Endothelial cell of umbilical vein (primary cell): ENCODE data around the gene NIPSNAP2. TPM values are rescaled to one million over a fixed set of nuclear protein-coding genes. Genes with fewer than 3 reads are reported as not detected.

Experiments used
- polyA plus RNA-seq, 4 experiments: library from polyadenylated mRNA; depleted of rRNA in 3 of 4; stranded (reverse) in 3 of 4; unstranded in 1 of 4; fragments of >200 nt; gene quantifications; 2 replicates each; pipeline versions ENCODE4 v1.2.1 to v1.2.3, GENCODE V29; 2011 to 2012; ENCODE audit warnings: missing spikeins in 1 of 4
- total RNA-seq: library from RNA; stranded (reverse); gene quantifications from 2 replicates; pipeline ENCODE4 v1.2.3, GENCODE V29; 2021

NIPSNAP2 gene
- total and polyA plus RNA-seq, 2 donors (not counting 3 experiments of a cell fraction or from before 2014, with no cell fraction given), result 29.7 to 50.5 TPM

Other genes starting within 250 kb of the NIPSNAP2 start
- gene SEPTIN14, start 101.8 kb upstream of the NIPSNAP2 start, total RNA-seq, result not detected in 2 replicates
- not detected in 2 replicates for gene SEPTIN14, start 101.8 kb upstream of the NIPSNAP2 start, polyA plus RNA-seq
- gene ZNF713, start 77.1 kb upstream of the NIPSNAP2 start, total RNA-seq, result 5.5 and 5.6 TPM in 2 replicates
- 1.4 and 1.8 TPM in 2 replicates for gene ZNF713, start 77.1 kb upstream of the NIPSNAP2 start, polyA plus RNA-seq
- gene MRPS17, start 12.7 kb upstream of the NIPSNAP2 start, total RNA-seq, result 19.5 TPM in 2 replicates
- gene MRPS17, start 12.7 kb upstream of the NIPSNAP2 start, polyA plus RNA-seq, result 11.1 and 11.8 TPM in 2 replicates
- gene PSPH, start 86.9 kb downstream of the NIPSNAP2 start, total RNA-seq, result 20.3 and 24.2 TPM in 2 replicates
- 10.3 and 11.8 TPM in 2 replicates for gene PSPH, start 86.9 kb downstream of the NIPSNAP2 start, polyA plus RNA-seq
- 210 and 221 TPM in 2 replicates for gene CCT6A, start 87.2 kb downstream of the NIPSNAP2 start, total RNA-seq
- 119 and 152 TPM in 2 replicates for gene CCT6A, start 87.2 kb downstream of the NIPSNAP2 start, polyA plus RNA-seq
- 107 and 110 TPM in 2 replicates for gene SUMF2, start 99.7 kb downstream of the NIPSNAP2 start, total RNA-seq
- 91.3 and 92.4 TPM in 2 replicates for gene SUMF2, start 99.7 kb downstream of the NIPSNAP2 start, polyA plus RNA-seq
- gene PHKG1, start 128.4 kb downstream of the NIPSNAP2 start, total RNA-seq, result 0.72 and 1.00 TPM in 2 replicates
- 0.32 and 0.78 TPM in 2 replicates for gene PHKG1, start 128.4 kb downstream of the NIPSNAP2 start, polyA plus RNA-seq
- 368 and 378 TPM in 2 replicates for gene CHCHD2, start 141.9 kb downstream of the NIPSNAP2 start, total RNA-seq
- gene CHCHD2, start 141.9 kb downstream of the NIPSNAP2 start, polyA plus RNA-seq, result 616 and 626 TPM in 2 replicates
- gene NUPR2, start 151.8 kb downstream of the NIPSNAP2 start, total RNA-seq, result not detected in 2 replicates
- not detected in 2 replicates for gene NUPR2, start 151.8 kb downstream of the NIPSNAP2 start, polyA plus RNA-seq